Astrocyte (in vitro differentiated cells and primary cell): Measurements from ENCODE around the gene SF1.

Experiments used
- EZH2 ChIP-seq: IDR thresholded peaks from 2 replicates; pipeline ENCODE4 v1.6.1; 2012; ENCODE audit warnings: mild to moderate bottlenecking, low read length, inconsistent platforms; ENCODE audit not compliant: insufficient read depth
- TF ChIP-seq, protein P1 (sequence below): IDR thresholded peaks from 2 replicates; pipeline ENCODE4 v1.5.1; 2011; ENCODE audit warnings: low read depth, mild to moderate bottlenecking, inconsistent platforms, low read length, moderate library complexity; ENCODE audit not compliant: insufficient read depth

DNA sequence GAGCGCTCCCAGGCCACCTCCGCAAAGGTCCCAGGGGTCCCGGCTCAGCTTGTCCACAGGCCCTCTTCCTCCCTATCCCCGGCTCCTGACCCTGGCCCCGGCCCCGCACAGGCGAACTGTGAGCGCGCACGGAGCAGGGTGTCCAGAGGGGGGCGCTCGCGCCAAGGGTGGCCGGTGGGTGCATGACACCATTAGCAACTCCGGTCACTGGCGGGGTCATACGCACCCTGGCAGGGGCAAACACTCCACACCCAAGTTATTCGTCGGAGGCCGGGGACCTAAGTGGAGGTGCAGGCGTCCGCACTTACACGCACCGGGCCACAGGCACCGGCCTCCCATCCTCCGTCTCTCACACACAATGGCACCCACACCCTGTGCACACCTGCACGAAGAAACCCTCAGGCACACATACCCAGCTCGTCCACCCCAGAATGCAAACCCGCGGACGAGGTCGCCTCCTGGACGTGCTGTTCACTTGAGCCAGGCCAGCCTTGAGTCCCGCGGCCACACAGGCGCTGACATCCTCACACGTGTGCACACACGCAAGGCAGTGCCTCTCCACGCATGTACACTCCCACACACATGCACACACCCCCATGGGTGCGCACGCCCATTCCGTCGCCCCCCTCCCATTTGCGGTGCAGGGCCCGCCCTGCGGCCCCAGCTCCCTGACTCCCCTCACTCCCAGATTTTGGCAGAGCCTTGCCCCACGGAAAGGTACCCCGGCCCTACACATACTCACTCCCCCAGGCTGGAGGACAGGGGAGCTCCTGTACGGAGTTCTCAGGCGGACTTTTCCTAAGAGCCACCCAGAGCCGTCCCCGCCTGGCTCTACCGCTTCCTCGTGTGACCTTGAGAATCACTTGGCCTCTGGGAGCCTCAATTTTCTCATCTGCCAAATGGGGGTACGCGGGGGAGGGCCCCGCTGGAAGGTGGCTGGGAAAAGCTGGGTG lies 34.5 kb downstream of the SF1 start, which contains the start of gene RASGRP2:
- TF ChIP-seq, protein P1, sequence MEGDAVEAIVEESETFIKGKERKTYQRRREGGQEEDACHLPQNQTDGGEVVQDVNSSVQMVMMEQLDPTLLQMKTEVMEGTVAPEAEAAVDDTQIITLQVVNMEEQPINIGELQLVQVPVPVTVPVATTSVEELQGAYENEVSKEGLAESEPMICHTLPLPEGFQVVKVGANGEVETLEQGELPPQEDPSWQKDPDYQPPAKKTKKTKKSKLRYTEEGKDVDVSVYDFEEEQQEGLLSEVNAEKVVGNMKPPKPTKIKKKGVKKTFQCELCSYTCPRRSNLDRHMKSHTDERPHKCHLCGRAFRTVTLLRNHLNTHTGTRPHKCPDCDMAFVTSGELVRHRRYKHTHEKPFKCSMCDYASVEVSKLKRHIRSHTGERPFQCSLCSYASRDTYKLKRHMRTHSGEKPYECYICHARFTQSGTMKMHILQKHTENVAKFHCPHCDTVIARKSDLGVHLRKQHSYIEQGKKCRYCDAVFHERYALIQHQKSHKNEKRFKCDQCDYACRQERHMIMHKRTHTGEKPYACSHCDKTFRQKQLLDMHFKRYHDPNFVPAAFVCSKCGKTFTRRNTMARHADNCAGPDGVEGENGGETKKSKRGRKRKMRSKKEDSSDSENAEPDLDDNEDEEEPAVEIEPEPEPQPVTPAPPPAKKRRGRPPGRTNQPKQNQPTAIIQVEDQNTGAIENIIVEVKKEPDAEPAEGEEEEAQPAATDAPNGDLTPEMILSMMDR: no peak
- TF ChIP-seq EZH2: peak; percentile 96
